ENCODE measurements around the gene TMEM53.

DNA sequence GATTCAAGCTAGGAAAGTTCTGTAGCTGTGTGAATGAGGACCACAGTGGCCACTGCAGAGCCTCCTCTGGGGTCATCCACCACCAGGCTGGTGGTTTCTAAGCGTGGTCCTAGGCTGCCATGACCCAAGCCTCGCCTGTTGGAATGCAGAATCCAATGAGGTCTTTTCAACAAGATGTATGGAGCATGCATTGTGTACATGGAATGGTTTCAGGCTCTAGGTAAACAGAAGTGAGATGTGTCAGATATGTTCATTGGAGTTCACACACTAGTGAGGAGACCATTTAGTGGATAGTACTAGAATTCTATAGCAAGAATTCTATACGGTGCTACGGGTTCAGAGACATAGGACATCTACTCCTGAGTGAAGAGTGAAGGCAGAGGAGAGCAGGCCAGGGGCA is 46.0 kb upstream of the TMEM53 start:
- TF ChIP-seq, protein P1, sequence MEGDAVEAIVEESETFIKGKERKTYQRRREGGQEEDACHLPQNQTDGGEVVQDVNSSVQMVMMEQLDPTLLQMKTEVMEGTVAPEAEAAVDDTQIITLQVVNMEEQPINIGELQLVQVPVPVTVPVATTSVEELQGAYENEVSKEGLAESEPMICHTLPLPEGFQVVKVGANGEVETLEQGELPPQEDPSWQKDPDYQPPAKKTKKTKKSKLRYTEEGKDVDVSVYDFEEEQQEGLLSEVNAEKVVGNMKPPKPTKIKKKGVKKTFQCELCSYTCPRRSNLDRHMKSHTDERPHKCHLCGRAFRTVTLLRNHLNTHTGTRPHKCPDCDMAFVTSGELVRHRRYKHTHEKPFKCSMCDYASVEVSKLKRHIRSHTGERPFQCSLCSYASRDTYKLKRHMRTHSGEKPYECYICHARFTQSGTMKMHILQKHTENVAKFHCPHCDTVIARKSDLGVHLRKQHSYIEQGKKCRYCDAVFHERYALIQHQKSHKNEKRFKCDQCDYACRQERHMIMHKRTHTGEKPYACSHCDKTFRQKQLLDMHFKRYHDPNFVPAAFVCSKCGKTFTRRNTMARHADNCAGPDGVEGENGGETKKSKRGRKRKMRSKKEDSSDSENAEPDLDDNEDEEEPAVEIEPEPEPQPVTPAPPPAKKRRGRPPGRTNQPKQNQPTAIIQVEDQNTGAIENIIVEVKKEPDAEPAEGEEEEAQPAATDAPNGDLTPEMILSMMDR (IDR thresholded peaks at IDR 0.05) = no peak
- TF ChIP-seq POLR2A (IDR thresholded peaks at IDR 0.05) = no peak
